H1 (cell line): ENCODE data around the gene TCF4. TPM values are rescaled to one million over a fixed set of nuclear protein-coding genes. Genes with fewer than 3 reads are reported as not detected.

Experiments
- CTCF ChIA-PET: fragments of 300-600 bp; sonication (Branson Sonifier 250); formaldehyde crosslinking; loops from one replicate; lab custom pipeline; 2021; ENCODE audit not compliant: partially characterized antibody; lab: Charles Lee
- POLR2A ChIA-PET: fragments of 300-600 bp; sonication (Branson Sonifier 250); formaldehyde crosslinking; loops from one replicate; lab custom pipeline; 2021; ENCODE audit warnings: inconsistent platforms; ENCODE audit not compliant: partially characterized antibody; lab: Charles Lee
- DNase-seq, 2 experiments: peaks; one replicate each; pipeline versions ENCODE4 v3.0.0 to v3.0.0-alpha.2; 2010 to 2022; ENCODE audit warnings: low spot score in 2 of 2, low read depth in 1 of 2, mixed read lengths in 1 of 2
- FAIRE-seq: peaks from 2 replicates; lab custom pipeline; 2011; peaks lifted over from hg19 to GRCh38; lab: Jason Lieb, UNC
- H2AFZ ChIP-seq: 2 replicates; pipeline ENCODE4 v1.8.1; 2012; ENCODE audit warnings: low read length, inconsistent platforms
- H2AK5ac ChIP-seq: 2 replicates; pipeline ENCODE4 v1.6.1; 2013; ENCODE audit warnings: low read depth, low read length
- H2BK120ac ChIP-seq: replicated peaks from 2 replicates; pipeline ENCODE3; 2013; ENCODE audit warnings: low read depth, low read length, inconsistent platforms
- H2BK12ac ChIP-seq: 2 replicates; pipeline ENCODE4 v1.6.1; 2013; ENCODE audit warnings: low read depth, low read length
- H2BK15ac ChIP-seq: 2 replicates; pipeline ENCODE4 v1.6.1; 2013; ENCODE audit warnings: low read length
- H2BK20ac ChIP-seq: 2 replicates; pipeline ENCODE4 v1.6.1; 2013; ENCODE audit warnings: low read length
- H2BK5ac ChIP-seq: 2 replicates; pipeline ENCODE4 v1.6.1; 2013; ENCODE audit warnings: low read depth, low read length
- H3K14ac ChIP-seq: 2 replicates; pipeline ENCODE4 v1.6.1; 2013; ENCODE audit warnings: inconsistent platforms; ENCODE audit not compliant: insufficient read length
- H3K18ac ChIP-seq: 2 replicates; pipeline ENCODE4 v1.6.1; 2013; ENCODE audit warnings: low read length; ENCODE audit errors: extremely low read depth
- H3K23ac ChIP-seq: 2 replicates; pipeline ENCODE4 v1.6.1; 2013; ENCODE audit warnings: inconsistent platforms; ENCODE audit not compliant: insufficient read length
- H3K23me2 ChIP-seq: 2 replicates; pipeline ENCODE4 v1.6.1; 2013; ENCODE audit warnings: low read depth, low read length
- H3K27ac ChIP-seq: 2 replicates; pipeline ENCODE4 v1.6.1; 2011; ENCODE audit warnings: low read depth, low read length, inconsistent platforms
- H3K27me3 ChIP-seq, 4 experiments: replicated peaks in 1 of 4; 1 replicate in 1 of 4; 2 replicates in 3 of 4; pipeline versions ENCODE4 v1.6.1 to v1.8.1; 2011 to 2013; ENCODE audit warnings: low read length in 3 of 4, mild to moderate bottlenecking in 3 of 4, inconsistent platforms in 2 of 4, mixed read lengths in 2 of 4, moderate library complexity in 1 of 4; ENCODE audit not compliant: control insufficient read depth in 3 of 4, insufficient read depth in 3 of 4; ENCODE audit errors: extremely low read depth in 1 of 4
- H3K36me3 ChIP-seq, 4 experiments: 2 replicates each; pipeline versions ENCODE4 v1.6.1 to v1.8.1; 2011 to 2013; ENCODE audit warnings: mild to moderate bottlenecking in 4 of 4, low read length in 3 of 4, moderate library complexity in 2 of 4, control low read depth in 1 of 4, inconsistent platforms in 1 of 4; ENCODE audit not compliant: insufficient read depth in 4 of 4, control insufficient read depth in 2 of 4
- H3K4ac ChIP-seq: replicated peaks from 2 replicates; pipeline ENCODE3; 2013; ENCODE audit warnings: low read length, low read depth, mixed read lengths, inconsistent platforms; ENCODE audit not compliant: insufficient read length
- H3K4me1 ChIP-seq, 4 experiments: replicated peaks in 1 of 4; 1 replicate in 1 of 4; 2 replicates in 3 of 4; pipeline versions ENCODE4 v1.6.1 to v1.8.1; 2011 to 2013; ENCODE audit warnings: low read length in 3 of 4, inconsistent platforms in 2 of 4, mixed read lengths in 1 of 4; ENCODE audit not compliant: insufficient read depth in 4 of 4, control insufficient read depth in 3 of 4
- H3K4me2 ChIP-seq, 2 experiments: 2 replicates each; pipeline versions ENCODE4 v1.6.1 to v1.8.1; 2011 to 2013; ENCODE audit warnings: low read depth in 2 of 2, low read length in 2 of 2, control low read depth in 1 of 2, inconsistent platforms in 1 of 2, mild to moderate bottlenecking in 1 of 2; ENCODE audit not compliant: insufficient read depth in 1 of 2
- H3K4me3 ChIP-seq, 4 experiments: fragments of 200-600, 300-600 bp in 1 of 4; sonication (generic), shearing (Covaris generic), sonication (Bioruptor Twin) in 1 of 4; 2 replicates each; pipeline versions ENCODE4 v1.5.1 to v1.8.1; 2011 to 2016; ENCODE audit warnings: low read length in 4 of 4, low read depth in 3 of 4, control low read depth in 2 of 4, inconsistent platforms in 2 of 4, mild to moderate bottlenecking in 2 of 4, mixed read lengths in 1 of 4, moderate library complexity in 1 of 4; ENCODE audit not compliant: insufficient read depth in 2 of 4; ENCODE audit errors: extremely low read depth in 1 of 4
- H3K56ac ChIP-seq: replicated peaks from 2 replicates; pipeline ENCODE3; 2013; ENCODE audit warnings: low read depth, mild to moderate bottlenecking, mixed read lengths, low read length, inconsistent platforms; ENCODE audit not compliant: insufficient read length
- H3K79me1 ChIP-seq: 2 replicates; pipeline ENCODE4 v1.6.1; 2013; ENCODE audit warnings: low read depth, low read length, control low read depth
- H3K79me2 ChIP-seq, 2 experiments: 2 replicates each; pipeline versions ENCODE4 v1.6.1 to v1.8.1; 2012 to 2013; ENCODE audit warnings: low read length in 2 of 2, mild to moderate bottlenecking in 2 of 2, inconsistent platforms in 1 of 2; ENCODE audit not compliant: insufficient read depth in 2 of 2, control insufficient read depth in 1 of 2
- H3K9ac ChIP-seq, 4 experiments: replicated peaks in 1 of 4; 1 replicate in 1 of 4; 2 replicates in 3 of 4; pipeline versions ENCODE4 v1.6.1 to v1.8.1; 2011 to 2013; ENCODE audit warnings: low read depth in 3 of 4, low read length in 3 of 4, control low read depth in 2 of 4, mild to moderate bottlenecking in 2 of 4, moderate library complexity in 2 of 4, inconsistent platforms in 1 of 4; ENCODE audit errors: extremely low read depth in 1 of 4
- H3K9me3 ChIP-seq, 2 experiments: 2 replicates each; pipeline versions ENCODE4 v1.6.1 to v1.8.1; 2012 to 2013; ENCODE audit warnings: mild to moderate bottlenecking in 2 of 2, moderate library complexity in 2 of 2, control low read depth in 1 of 2, inconsistent platforms in 1 of 2, low read depth in 1 of 2, low read length in 1 of 2, mixed read lengths in 1 of 2; ENCODE audit not compliant: insufficient read depth in 2 of 2
- H4K20me1 ChIP-seq, 2 experiments: replicated peaks in 1 of 2; 2 replicates each; pipeline versions ENCODE3 to v1.8.1; 2011 to 2013; ENCODE audit warnings: inconsistent platforms in 2 of 2, low read length in 2 of 2, mild to moderate bottlenecking in 1 of 2; ENCODE audit not compliant: insufficient read depth in 2 of 2, control insufficient read depth in 1 of 2
- H4K5ac ChIP-seq: 2 replicates; pipeline ENCODE4 v1.6.1; 2013; ENCODE audit warnings: low read length, low read depth, mixed read lengths, inconsistent platforms; ENCODE audit not compliant: insufficient read length
- H4K8ac ChIP-seq: 2 replicates; pipeline ENCODE4 v1.8.0; 2013; ENCODE audit warnings: mild to moderate bottlenecking, moderate library complexity, low read length, inconsistent platforms; ENCODE audit not compliant: insufficient read depth; ENCODE audit errors: extremely low read depth
- H4K91ac ChIP-seq: replicated peaks from 2 replicates; pipeline ENCODE3; 2013; ENCODE audit warnings: low read length, mixed read lengths, inconsistent platforms; ENCODE audit not compliant: insufficient read length
- CHD2 ChIP-seq: IDR thresholded peaks from 2 replicates; pipeline ENCODE4 v1.6.1; 2012; ENCODE audit warnings: low read length, improper control_type of control experiment
- CREB1 ChIP-seq: IDR thresholded peaks from 2 replicates; pipeline ENCODE4 v1.6.1; 2012; ENCODE audit warnings: inconsistent platforms
- CTBP2 ChIP-seq: IDR thresholded peaks from 2 replicates; pipeline ENCODE4 v1.7.0; 2011; ENCODE audit warnings: borderline replicate concordance, mild to moderate bottlenecking, moderate library complexity, mixed read lengths, low read length; ENCODE audit not compliant: insufficient read depth, insufficient read length
- EP300 ChIP-seq, 2 experiments: IDR thresholded peaks; 1 replicate in 1 of 2; 2 replicates in 1 of 2; pipeline ENCODE4 v1.6.1; 2011 to 2012; ENCODE audit warnings: low read depth in 2 of 2, low read length in 2 of 2, mild to moderate bottlenecking in 2 of 2, borderline replicate concordance in 1 of 2, inconsistent platforms in 1 of 2, moderate library complexity in 1 of 2
- FOSL1 ChIP-seq: IDR thresholded peaks from 2 replicates; pipeline ENCODE4 v1.6.1; 2011; ENCODE audit warnings: mild to moderate bottlenecking, low read depth, low read length, moderate library complexity; ENCODE audit not compliant: insufficient read depth
- POLR2AphosphoS5 ChIP-seq: IDR thresholded peaks from 2 replicates; pipeline ENCODE4 v1.6.1; 2011; ENCODE audit warnings: low read depth, low read length
- SAP30 ChIP-seq: fragments of 300-600 bp; sonication (generic); IDR thresholded peaks from 2 replicates; pipeline ENCODE4 v1.7.1; 2012; ENCODE audit warnings: low read length, moderate library complexity, mild to moderate bottlenecking, inconsistent platforms; ENCODE audit not compliant: insufficient read depth, insufficient replicate concordance
- SP1 ChIP-seq: IDR thresholded peaks from 2 replicates; pipeline ENCODE4 v1.6.1; 2011; ENCODE audit warnings: low read depth, low read length
- polyA plus RNA-seq, 7 experiments: library from polyadenylated mRNA; depleted of rRNA in 3 of 7; stranded (reverse) in 5 of 7; unstranded in 2 of 7; fragments of >200 nt in 5 of 7; fragments of 200-250 nt in 2 of 7; gene quantifications; 1 replicate in 5 of 7; 2 replicates in 1 of 7; 4 replicates in 1 of 7; pipeline versions ENCODE4 v1.2.1 to v1.2.3, GENCODE V29; 2011 to 2013; ENCODE audit warnings: missing spikeins in 2 of 7, mixed read lengths in 2 of 7
- total RNA-seq: library from RNA; stranded (reverse); fragmentation: NEBNext Ultra II Directional; extraction: Animal tissue kit (Norgen Biotek cat#: 25700); gene quantifications from 2 replicates; pipeline ENCODE4 v1.2.1, GENCODE V29; 2021

The TCF4 gene
- total and polyA plus RNA-seq, 2 of the 8 experiments (the other 6 are each of a cell fraction or from before 2014, with no cell fraction given): 59.3 to 118 TPM

GRCh38 chr18:55523001-55523400 is 65.0 kb downstream of the TCF4 start:
- Histone ChIP-seq H2BK5ac (no peak overlapping the region), H2AK5ac (no peak overlapping the region), H3K4ac (no peak overlapping the region), H4K20me1 (no peaks in the 10 kb centered on the region), H3K23me2 (no peaks in the 10 kb centered on the region), H3K4me3 (no peak overlapping the region), H4K91ac (no peak overlapping the region), H3K9ac (no peak overlapping the region), H3K27ac (no peak overlapping the region), H2BK12ac (no peak overlapping the region), H2BK20ac (no peak overlapping the region), H3K23ac (no peak overlapping the region), H3K27me3 (no peaks in the 10 kb centered on the region), H3K4me1 (peaks cover 0 to 9% (median 4%) of the 10 kb centered on the region in 4 experiments; a peak in 3 of 7 replicates), H3K18ac (no peak overlapping the region), H3K14ac (no peak overlapping the region), H4K5ac (no peak overlapping the region), H3K56ac (no peak overlapping the region), H3K9me3 (no peaks in the 10 kb centered on the region), H2BK15ac (no peak overlapping the region), H3K79me1 (no peaks in the 10 kb centered on the region; the same call in 1 of the 2 replicates), H4K8ac (no peak overlapping the region), H3K79me2 (peaks cover 3 to 100% of the 10 kb centered on the region in 2 experiments; a peak in 3 of 4 replicates), H2AFZ (no peak overlapping the region), H3K36me3 (no peaks in the 10 kb centered on the region), H3K4me2 (no peak overlapping the region), H2BK120ac (no peak overlapping the region)
- DNase-seq (no peak), FAIRE-seq (no peak)
- ChIA-PET CTCF (interaction anchor here (0.6 to 1.0 kb wide), 3 partner anchors 9 to 188 kb away, joined by 3 to 4 read pairs (median 4); no protein-coding TSS in a partner anchor), POLR2A (no interaction called here)
- TF ChIP-seq FOSL1: no peak
- TF ChIP-seq SAP30: no peak
- no peak for TF ChIP-seq CREB1
- TF ChIP-seq CTBP2: no peak
- no peak for TF ChIP-seq EP300 (IDR thresholded peaks at IDR 0.05; ENCODE audit: borderline replicate concordance in 1 of 2, low read depth in 2 of 2, low read length in 2 of 2)
- TF ChIP-seq CHD2: no peak
- no peak for TF ChIP-seq SP1
- no peak for TF ChIP-seq POLR2AphosphoS5
